GM18511 (cell line): ENCODE results near the gene MRPS14.
"Not testable (repeated sequence)": the region's sequence is repeated elsewhere in the genome, so short reads cannot be mapped to it uniquely, and the experiment has no call there.

Source experiments
- ATAC-seq: cut with Tn5 transposase; IDR thresholded peaks from one replicate; pipeline ENCODE4 v1.9.1; 2021; ENCODE audit warnings: mild to moderate bottlenecking, moderate library complexity; ENCODE audit not compliant: unreplicated experiment

Gene MRPS14

GRCh38 chr1:175023043-175023921, at the start of gene MRPS14:
MRPS14 (minus strand) TSS chr1:175023425; CDS start chr1:175023408, 17 bp downstream.
- peak; percentile 95 for ATAC-seq

- ATAC-seq, result peak; percentile 87
Observed at GRCh38 chr1:175072099-175072951, 49.1 kb upstream of the MRPS14 start.

- ATAC-seq, result no peak
Observed at GRCh38 chr1:175071276-175071943, 48.2 kb upstream of the MRPS14 start.

- ATAC-seq, result no peak
Observed at GRCh38 chr1:175070818-175071217, 47.6 kb upstream of the MRPS14 start.

- ATAC-seq, result no peak
Observed at GRCh38 chr1:175067362-175068106, 44.3 kb upstream of the MRPS14 start, which contains the start of gene TNN. TNN (plus strand) TSS chr1:175067833; CDS start chr1:175077419, 9,586 bp downstream.

- ATAC-seq, result no peak
Observed at GRCh38 chr1:175062858-175063257, 39.6 kb upstream of the MRPS14 start.

GRCh38 chr1:175062339-175062738, 39.1 kb upstream of the MRPS14 start:
- no peak for ATAC-seq

GRCh38 chr1:175054736-175055135, 31.5 kb upstream of the MRPS14 start:
- no peak for ATAC-seq

GRCh38 chr1:175050992-175051391, 27.8 kb upstream of the MRPS14 start:
- no peak for ATAC-seq

GRCh38 chr1:175045519-175045918, 22.3 kb upstream of the MRPS14 start:
- no peak for ATAC-seq

GRCh38 chr1:175045097-175045496, 21.9 kb upstream of the MRPS14 start:
- ATAC-seq, result no peak

- not testable (repeated sequence) for ATAC-seq
Observed at GRCh38 chr1:175044591-175044990, 21.4 kb upstream of the MRPS14 start.

GRCh38 chr1:175043824-175044223, 20.6 kb upstream of the MRPS14 start:
- no peak for ATAC-seq

GRCh38 chr1:175042650-175043049, 19.4 kb upstream of the MRPS14 start:
- no peak for ATAC-seq

GRCh38 chr1:175040324-175040879, 17.2 kb upstream of the MRPS14 start:
- no peak for ATAC-seq

GRCh38 chr1:175037416-175037815, 14.2 kb upstream of the MRPS14 start:
- no peak for ATAC-seq

GRCh38 chr1:175036476-175036875, 13.3 kb upstream of the MRPS14 start:
- ATAC-seq, result no peak

GRCh38 chr1:175035865-175036264, 12.6 kb upstream of the MRPS14 start:
- no peak for ATAC-seq

- ATAC-seq, result no peak
Observed at GRCh38 chr1:175034775-175035174, 11.6 kb upstream of the MRPS14 start.

- no peak for ATAC-seq
Observed at GRCh38 chr1:175033953-175034352, 10.7 kb upstream of the MRPS14 start.
